Tibial nerve (tissue), 4 donors: ENCODE data around the gene FAS. TPM values are rescaled to one million over a fixed set of nuclear protein-coding genes. Genes with fewer than 3 reads are reported as not detected.

Source experiments
- DNase-seq, 2 donors: peaks; one replicate each; pipeline ENCODE4 v3.0.0-alpha.2; 2019; ENCODE audit warnings: low spot score in 2 of 2
- H3K27ac ChIP-seq, 4 donors: fragments of 200-600 bp; sonication (generic) in 3 of 4; one replicate each; pipeline ENCODE4 v1.5.1; 2017 to 2019; ENCODE audit warnings: mild to moderate bottlenecking in 1 of 4
- H3K27me3 ChIP-seq, 2 donors: fragments of 200-600 bp; sonication (generic) in 1 of 2; one replicate each; pipeline versions ENCODE4 v1.5.1 to v1.6.0; 2017 to 2019
- H3K36me3 ChIP-seq, 3 donors: fragments of 200-600 bp; sonication (generic); one replicate each; pipeline ENCODE4 v1.5.1; 2018 to 2019
- H3K4me1 ChIP-seq, 4 donors: fragments of 200-600 bp; sonication (generic) in 3 of 4; one replicate each; pipeline ENCODE4 v1.5.1; 2017 to 2019
- H3K4me3 ChIP-seq, 4 donors: fragments of 200-600 bp; sonication (generic) in 3 of 4; one replicate each; pipeline ENCODE4 v1.5.1; 2017 to 2019; ENCODE audit warnings: mild to moderate bottlenecking in 1 of 4, moderate library complexity in 1 of 4
- H3K9me3 ChIP-seq, 4 donors: fragments of 200-600 bp; sonication (generic) in 3 of 4; one replicate each; pipeline ENCODE4 v1.5.1; 2017 to 2019
- EP300 ChIP-seq, 2 donors: sonication (generic); formaldehyde crosslinking; IDR thresholded peaks; one replicate each; pipeline ENCODE4 v1.6.1; 2017; ENCODE audit warnings: antibody characterized with exemption in 2 of 2, mild to moderate bottlenecking in 1 of 2
- POLR2A ChIP-seq, 2 donors: fragments of 450-650 bp; IDR thresholded peaks; one replicate each; pipeline ENCODE4 v1.6.1; 2017; ENCODE audit warnings: antibody characterized with exemption in 2 of 2, mild to moderate bottlenecking in 2 of 2, moderate library complexity in 2 of 2
- WGBS, 2 donors: methylation state at CpG; one replicate each; pipeline ENCODE4 v1.1.5; 2018; 5-methylcytosine and 5-hydroxymethylcytosine counted together
- total RNA-seq, 4 donors: library from RNA; depleted of rRNA; stranded (reverse); fragments of >200 nt; gene quantifications; one replicate each; pipeline ENCODE4 v1.1.0, GENCODE V29; 2016
- TF ChIP-seq, protein P1 (sequence below), 5 experiments: fragments of 200-600 bp in 3 of 5; fragments of 450-650 bp in 2 of 5; sonication (generic) in 3 of 5; IDR thresholded peaks; one replicate each; pipeline ENCODE4 v1.5.1; 2016 to 2019; ENCODE audit warnings: antibody characterized with exemption in 5 of 5, mild to moderate bottlenecking in 3 of 5, moderate library complexity in 2 of 5

Gene FAS
- 10 to 100 TPM; 18.4 to 32.2 (median 20.9) TPM for total RNA-seq

DNA sequence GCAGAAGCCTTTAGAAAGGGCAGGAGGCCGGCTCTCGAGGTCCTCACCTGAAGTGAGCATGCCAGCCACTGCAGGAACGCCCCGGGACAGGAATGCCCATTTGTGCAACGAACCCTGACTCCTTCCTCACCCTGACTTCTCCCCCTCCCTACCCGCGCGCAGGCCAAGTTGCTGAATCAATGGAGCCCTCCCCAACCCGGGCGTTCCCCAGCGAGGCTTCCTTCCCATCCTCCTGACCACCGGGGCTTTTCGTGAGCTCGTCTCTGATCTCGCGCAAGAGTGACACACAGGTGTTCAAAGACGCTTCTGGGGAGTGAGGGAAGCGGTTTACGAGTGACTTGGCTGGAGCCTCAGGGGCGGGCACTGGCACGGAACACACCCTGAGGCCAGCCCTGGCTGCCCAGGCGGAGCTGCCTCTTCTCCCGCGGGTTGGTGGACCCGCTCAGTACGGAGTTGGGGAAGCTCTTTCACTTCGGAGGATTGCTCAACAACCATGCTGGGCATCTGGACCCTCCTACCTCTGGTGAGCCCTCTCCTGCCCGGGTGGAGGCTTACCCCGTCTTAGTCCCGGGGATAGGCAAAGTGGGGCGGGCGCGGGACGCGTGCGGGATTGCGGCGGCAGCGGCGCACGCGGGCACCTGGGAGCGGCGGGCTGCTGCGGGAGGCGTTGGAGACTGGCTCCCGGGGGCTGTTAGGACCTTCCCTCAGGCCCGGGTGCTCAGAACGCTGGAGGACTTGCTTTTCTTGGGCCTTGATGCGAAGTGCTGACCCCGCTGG, at the start of gene FAS:
Gene FAS, plus strand, starts transcription at position 415 of the 777 bp plus-strand sequence. Its CDS starts 79 bp downstream, at position 494.
- Histone ChIP-seq H3K9me3 (no peaks in the 10 kb centered on the region), H3K36me3 (no peaks in the 10 kb centered on the region), H3K4me3 (peak within 1 kb of the TSS; percentile 72 to 90 (median 86)), H3K27me3 (no peaks in the 10 kb centered on the region), H3K4me1 (peaks cover 0 to 51% (median 16%) of the 10 kb centered on the region in 4 donors), H3K27ac (peak within 1 kb of the TSS; percentile 88 to 98 (median 97))
- 0 to 2% methylated on average over 26 to 51 of the region's 51 CpGs for WGBS, 2 donors
- TF ChIP-seq EP300 (IDR thresholded peaks at IDR 0.05) (peak in 1 of 2 donors; percentile 65), POLR2A (IDR thresholded peaks at IDR 0.05) (peak; percentile 16 to 38)
- TF ChIP-seq, protein P1, sequence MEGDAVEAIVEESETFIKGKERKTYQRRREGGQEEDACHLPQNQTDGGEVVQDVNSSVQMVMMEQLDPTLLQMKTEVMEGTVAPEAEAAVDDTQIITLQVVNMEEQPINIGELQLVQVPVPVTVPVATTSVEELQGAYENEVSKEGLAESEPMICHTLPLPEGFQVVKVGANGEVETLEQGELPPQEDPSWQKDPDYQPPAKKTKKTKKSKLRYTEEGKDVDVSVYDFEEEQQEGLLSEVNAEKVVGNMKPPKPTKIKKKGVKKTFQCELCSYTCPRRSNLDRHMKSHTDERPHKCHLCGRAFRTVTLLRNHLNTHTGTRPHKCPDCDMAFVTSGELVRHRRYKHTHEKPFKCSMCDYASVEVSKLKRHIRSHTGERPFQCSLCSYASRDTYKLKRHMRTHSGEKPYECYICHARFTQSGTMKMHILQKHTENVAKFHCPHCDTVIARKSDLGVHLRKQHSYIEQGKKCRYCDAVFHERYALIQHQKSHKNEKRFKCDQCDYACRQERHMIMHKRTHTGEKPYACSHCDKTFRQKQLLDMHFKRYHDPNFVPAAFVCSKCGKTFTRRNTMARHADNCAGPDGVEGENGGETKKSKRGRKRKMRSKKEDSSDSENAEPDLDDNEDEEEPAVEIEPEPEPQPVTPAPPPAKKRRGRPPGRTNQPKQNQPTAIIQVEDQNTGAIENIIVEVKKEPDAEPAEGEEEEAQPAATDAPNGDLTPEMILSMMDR (IDR thresholded peaks at IDR 0.05) = no peak
- peak; percentile 59 to 68 for DNase-seq

DNA sequence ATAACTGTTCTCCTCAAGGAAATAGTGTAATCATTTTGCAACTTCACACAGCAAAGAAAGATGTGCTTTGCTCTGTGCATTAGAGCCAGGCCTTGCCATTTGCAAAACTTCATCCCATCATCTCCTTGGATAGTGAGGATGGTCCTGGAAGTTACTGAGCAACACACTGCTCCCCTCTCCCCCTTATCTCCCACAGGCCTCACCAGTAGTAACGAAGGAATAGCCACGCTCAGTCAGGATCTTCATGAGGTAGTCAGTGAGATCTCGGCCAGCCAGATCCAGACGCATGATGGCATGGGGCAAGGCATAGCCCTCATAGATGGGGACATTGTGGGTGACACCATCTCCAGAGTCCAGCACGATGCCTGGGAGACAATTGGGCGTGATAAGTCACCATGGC, 49.6 kb upstream of the FAS start:
- Histone ChIP-seq H3K4me1 (peaks cover 0 to 4% (median 2%) of the 10 kb centered on the region in 4 donors), H3K36me3 (peaks cover 0 to 42% (median 0%) of the 10 kb centered on the region in 3 donors), H3K27ac (no peak overlapping the region), H3K4me3 (no peak overlapping the region), H3K27me3 (no peaks in the 10 kb centered on the region), H3K9me3 (no peaks in the 10 kb centered on the region)
- TF ChIP-seq POLR2A (IDR thresholded peaks at IDR 0.05) (no peak), EP300 (IDR thresholded peaks at IDR 0.05) (no peak)
- TF ChIP-seq, protein P1 (IDR thresholded peaks at IDR 0.05) = no peak
- WGBS, 2 donors = 77 to 91% methylated on average over 6 of the region's 6 CpGs
- no peak for DNase-seq

DNA sequence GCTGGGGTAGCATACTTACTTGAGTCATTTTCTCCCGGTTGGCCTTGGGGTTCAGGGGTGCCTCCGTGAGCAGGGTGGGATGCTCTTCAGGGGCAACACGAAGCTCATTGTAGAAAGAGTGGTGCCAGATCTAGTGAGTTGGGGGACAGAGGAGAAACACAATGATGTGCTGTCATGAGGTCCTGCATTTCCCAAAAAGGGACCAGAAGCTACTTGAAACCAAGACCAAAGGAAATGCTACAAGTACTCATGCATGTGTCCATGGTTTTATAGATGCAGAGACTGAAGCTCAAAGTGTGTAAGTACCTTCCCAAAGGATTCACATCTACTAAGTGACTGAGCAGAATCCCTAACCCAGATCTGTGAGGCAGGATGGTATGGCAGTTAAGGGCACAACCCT, 46.8 kb upstream of the FAS start:
- Histone ChIP-seq H3K27ac (no peak overlapping the region), H3K4me1 (peaks cover 0 to 4% (median 0%) of the 10 kb centered on the region in 4 donors), H3K9me3 (no peaks in the 10 kb centered on the region), H3K36me3 (peaks cover 0 to 33% (median 0%) of the 10 kb centered on the region in 3 donors), H3K4me3 (no peak overlapping the region), H3K27me3 (no peaks in the 10 kb centered on the region)
- TF ChIP-seq, protein P1 (IDR thresholded peaks at IDR 0.05) = no peak
- TF ChIP-seq EP300 (IDR thresholded peaks at IDR 0.05) (no peak), POLR2A (IDR thresholded peaks at IDR 0.05) (no peak)
- DNase-seq = no peak
- 79 to 84% methylated on average over 3 of the region's 3 CpGs for WGBS, 2 donors

DNA sequence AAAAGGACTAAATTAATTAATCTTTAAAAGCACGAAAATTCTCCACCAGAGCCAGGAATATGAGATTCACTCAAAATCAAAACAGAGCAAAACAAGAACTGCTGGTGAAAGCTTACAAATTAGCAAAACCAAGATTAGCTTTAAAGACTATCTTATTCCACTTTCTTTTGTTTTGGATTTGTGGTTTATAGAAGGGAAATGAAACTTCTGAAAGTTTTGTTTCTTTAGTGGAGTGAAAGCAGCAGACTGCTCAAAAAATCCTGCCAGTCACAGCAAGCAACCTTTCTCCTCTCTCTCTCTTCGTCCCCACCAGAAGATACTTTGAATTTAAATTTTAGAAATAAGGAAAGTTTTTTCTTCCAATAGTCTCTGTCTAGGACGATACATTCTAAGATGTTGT, 45.8 kb upstream of the FAS start:
- no peak overlapping the region for H3K27ac ChIP-seq
- no peak for TF ChIP-seq EP300 (IDR thresholded peaks at IDR 0.05)
- TF ChIP-seq POLR2A (IDR thresholded peaks at IDR 0.05) = no peak
- TF ChIP-seq, protein P1 (IDR thresholded peaks at IDR 0.05) = no peak

DNA sequence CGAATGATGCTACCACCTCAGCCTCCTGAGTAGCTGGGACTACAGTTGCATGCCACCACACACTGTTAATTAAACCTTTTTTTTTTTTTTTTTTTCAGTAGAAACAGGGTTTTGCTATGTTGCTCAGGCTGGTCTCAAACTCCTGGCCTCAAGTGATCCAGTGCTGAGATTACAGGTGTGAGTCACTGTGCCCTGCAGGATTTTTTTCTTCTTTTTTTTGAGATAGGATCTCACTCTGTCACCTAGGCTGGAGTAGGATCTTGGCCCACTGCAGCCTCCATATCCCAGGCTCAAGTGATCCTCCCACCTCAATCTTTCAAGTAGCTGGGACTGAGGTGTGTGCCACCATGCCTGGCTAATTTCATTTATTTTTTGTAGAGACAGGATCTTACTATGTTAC, 44.4 kb upstream of the FAS start:
- no peak overlapping the region for H3K27ac ChIP-seq
- WGBS, 2 donors = 72 to 75% methylated on average over 1 of the region's 1 CpG
- peaks cover 0 to 17% (median 0%) of the 10 kb centered on the region in 3 donors for H3K36me3 ChIP-seq
- no peaks in the 10 kb centered on the region for H3K9me3 ChIP-seq
- H3K27me3 ChIP-seq = no peaks in the 10 kb centered on the region
- no peak for DNase-seq
- H3K4me3 ChIP-seq = no peak overlapping the region
- TF ChIP-seq EP300 (IDR thresholded peaks at IDR 0.05) (no peak), POLR2A (IDR thresholded peaks at IDR 0.05) (no peak)
- TF ChIP-seq, protein P1 (IDR thresholded peaks at IDR 0.05) = no peak
- peaks cover 0 to 13% (median 7%) of the 10 kb centered on the region in 4 donors for H3K4me1 ChIP-seq

More for the DNA sequence above, 45.8 kb upstream of the FAS start:
- peaks cover 0 to 4% (median 0%) of the 10 kb centered on the region in 4 donors for H3K4me1 ChIP-seq
- H3K9me3 ChIP-seq = no peaks in the 10 kb centered on the region
- H3K4me3 ChIP-seq = no peak overlapping the region
- WGBS, 2 donors = 58 to 67% methylated on average over 3 of the region's 3 CpGs
- no peak for DNase-seq
- H3K27me3 ChIP-seq = no peaks in the 10 kb centered on the region
- H3K36me3 ChIP-seq = peaks cover 0 to 29% (median 0%) of the 10 kb centered on the region in 3 donors
